GM18505 (cell line): ENCODE data around the gene SLC6A13.
"Not testable (repeated sequence)": the region's sequence is repeated elsewhere in the genome, so short reads cannot be mapped to it uniquely, and the experiment has no call there.

Experiments used
- ATAC-seq: cut with Tn5 transposase; IDR thresholded peaks from one replicate; pipeline ENCODE4 v1.9.1; 2021; ENCODE audit not compliant: unreplicated experiment
- POLR2A ChIP-seq: IDR thresholded peaks from 4 replicates; pipeline ENCODE4 v1.6.1; 2011; ENCODE audit warnings: borderline replicate concordance; ENCODE audit not compliant: insufficient read depth, insufficient read length; ENCODE audit errors: extremely low read depth

SLC6A13 gene

GRCh38 chr12:262817-263216 lies at the start of gene SLC6A13:
TSS of gene SLC6A13 (minus strand) at chr12:262836. CDS start at chr12:260052, 2,784 bp downstream.
- TF ChIP-seq POLR2A = no peak
- ATAC-seq = no peak

- no peak for ATAC-seq
- TF ChIP-seq POLR2A = no peak
These were observed 45.9 kb upstream of the SLC6A13 start for GRCh38 chr12:308511-308910.

- ATAC-seq = no peak
- no peak for TF ChIP-seq POLR2A
These were observed 44.8 kb upstream of the SLC6A13 start for GRCh38 chr12:307406-307805.

GRCh38 chr12:304805-305204 lies 42.2 kb upstream of the SLC6A13 start:
- ATAC-seq = no peak
- TF ChIP-seq POLR2A = no peak

GRCh38 chr12:302766-303165 lies 40.1 kb upstream of the SLC6A13 start:
- ATAC-seq = not testable (repeated sequence)

- ATAC-seq = not testable (repeated sequence)
These were observed 37.5 kb upstream of the SLC6A13 start for GRCh38 chr12:300166-300565.

GRCh38 chr12:299511-299910 lies 36.9 kb upstream of the SLC6A13 start:
- not testable (repeated sequence) for ATAC-seq

- not testable (repeated sequence) for ATAC-seq
These were observed 35.4 kb upstream of the SLC6A13 start for GRCh38 chr12:298059-298458.

- TF ChIP-seq POLR2A = no peak
- ATAC-seq = no peak
These were observed 32.5 kb upstream of the SLC6A13 start for GRCh38 chr12:295132-295531.

- no peak for ATAC-seq
- no peak for TF ChIP-seq POLR2A
These were observed 30.6 kb upstream of the SLC6A13 start for GRCh38 chr12:293199-293598.

GRCh38 chr12:292186-292585 lies 29.6 kb upstream of the SLC6A13 start:
- TF ChIP-seq POLR2A = no peak
- ATAC-seq = no peak

GRCh38 chr12:291153-291723 lies 28.6 kb upstream of the SLC6A13 start:
- no peak for TF ChIP-seq POLR2A
- ATAC-seq = no peak

GRCh38 chr12:288687-289086 lies 26.1 kb upstream of the SLC6A13 start:
- no peak for TF ChIP-seq POLR2A
- ATAC-seq = no peak

GRCh38 chr12:286531-287300 lies 24.1 kb upstream of the SLC6A13 start:
- no peak for TF ChIP-seq POLR2A
- ATAC-seq = no peak

GRCh38 chr12:278046-278445 lies 15.4 kb upstream of the SLC6A13 start:
- no peak for TF ChIP-seq POLR2A
- ATAC-seq = no peak
